Midbrain (tissue), 1 donor: ENCODE results near the gene ALKBH5.

ENCODE experiments used
- DNase-seq: peaks from one replicate; lab custom pipeline; 2025; lab: John Stamatoyannopoulos, UW

Gene ALKBH5

GRCh38 chr17:18183334-18184142 lies at the start of gene ALKBH5:
TSS of gene ALKBH5 (plus strand) at chr17:18183828. CDS start at chr17:18184244, 416 bp downstream.
- peak; percentile 99 for DNase-seq

- no peak for DNase-seq
These were observed 47.3 kb upstream of the ALKBH5 start for GRCh38 chr17:18136357-18136756.

GRCh38 chr17:18138065-18138749 lies 45.4 kb upstream of the ALKBH5 start:
- no peak for DNase-seq

- no peak for DNase-seq
These were observed 44.5 kb upstream of the ALKBH5 start for GRCh38 chr17:18139092-18139491.

GRCh38 chr17:18139498-18139897 lies 44.1 kb upstream of the ALKBH5 start:
- DNase-seq: no peak

GRCh38 chr17:18139949-18140348 lies 43.7 kb upstream of the ALKBH5 start:
- DNase-seq: no peak

GRCh38 chr17:18140648-18141047 lies 43.0 kb upstream of the ALKBH5 start:
- no peak for DNase-seq

- DNase-seq: peak; percentile 62
These were observed 42.3 kb upstream of the ALKBH5 start for GRCh38 chr17:18141210-18141803.

- no peak for DNase-seq
These were observed 41.2 kb upstream of the ALKBH5 start for GRCh38 chr17:18142417-18142816.

- DNase-seq: no peak
These were observed 40.3 kb upstream of the ALKBH5 start for GRCh38 chr17:18143044-18143936.

- DNase-seq: no peak
These were observed 39.4 kb upstream of the ALKBH5 start for GRCh38 chr17:18144261-18144660.

- no peak for DNase-seq
These were observed 38.8 kb upstream of the ALKBH5 start for GRCh38 chr17:18144855-18145254.

- no peak for DNase-seq
These were observed 37.8 kb upstream of the ALKBH5 start for GRCh38 chr17:18145811-18146210.

- no peak for DNase-seq
These were observed 37.4 kb upstream of the ALKBH5 start for GRCh38 chr17:18146259-18146658.

- DNase-seq: no peak
These were observed 36.6 kb upstream of the ALKBH5 start for GRCh38 chr17:18146980-18147379.

GRCh38 chr17:18148586-18148985 lies 35.0 kb upstream of the ALKBH5 start:
- no peak for DNase-seq

- no peak for DNase-seq
These were observed 32.3 kb upstream of the ALKBH5 start for GRCh38 chr17:18151290-18151689.

- DNase-seq: no peak
These were observed 28.4 kb upstream of the ALKBH5 start for GRCh38 chr17:18155179-18155578.

GRCh38 chr17:18156171-18156975 lies 27.3 kb upstream of the ALKBH5 start:
- DNase-seq: no peak

GRCh38 chr17:18156976-18157280 lies 26.7 kb upstream of the ALKBH5 start:
- no peak for DNase-seq

- DNase-seq: no peak
These were observed 26.2 kb upstream of the ALKBH5 start for GRCh38 chr17:18157354-18157985.
